Thyroid gland (tissue), 4 donors: ENCODE data around the gene SFTPA1.
"Not testable (repeated sequence)": the region's sequence is repeated elsewhere in the genome, so short reads cannot be mapped to it uniquely, and the experiment has no call there.

Experiments used
- POLR2A ChIP-seq, 2 donors: fragments of 450-650 bp; IDR thresholded peaks; one replicate each; pipeline ENCODE4 v1.6.1; 2017; ENCODE audit warnings: antibody characterized with exemption in 2 of 2, mild to moderate bottlenecking in 2 of 2, moderate library complexity in 1 of 2
- TF ChIP-seq, protein P1 (sequence below), 6 experiments: fragments of 200-600 bp in 3 of 6; fragments of 450-650 bp in 3 of 6; sonication (generic) in 3 of 6; IDR thresholded peaks; one replicate each; pipeline ENCODE4 v1.5.1; 2016 to 2019; ENCODE audit warnings: antibody characterized with exemption in 6 of 6, mild to moderate bottlenecking in 2 of 6, inconsistent platforms in 1 of 6, moderate library complexity in 1 of 6

DNA sequence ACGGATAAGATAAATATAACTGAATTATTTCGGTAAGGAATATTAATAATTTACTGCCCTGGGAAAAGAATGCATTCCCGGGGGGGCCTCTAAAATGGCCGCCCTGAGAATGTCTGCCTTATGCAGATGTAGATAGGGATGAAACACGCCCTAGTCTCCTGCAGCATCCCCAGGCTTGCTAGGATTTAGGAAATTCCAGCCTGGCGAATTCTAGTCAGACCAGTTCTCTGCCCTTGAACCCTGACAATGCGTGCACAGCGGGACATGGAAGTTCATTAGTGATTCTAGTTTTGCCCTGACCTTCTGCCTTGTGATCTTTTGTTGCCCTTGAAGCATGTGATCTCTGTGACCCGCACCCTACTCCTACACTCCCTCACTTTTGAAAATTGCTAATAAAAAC lies 11.1 kb upstream of the SFTPA1 start:
- not testable (repeated sequence) for TF ChIP-seq POLR2A (IDR thresholded peaks at IDR 0.05)
- TF ChIP-seq, protein P1, sequence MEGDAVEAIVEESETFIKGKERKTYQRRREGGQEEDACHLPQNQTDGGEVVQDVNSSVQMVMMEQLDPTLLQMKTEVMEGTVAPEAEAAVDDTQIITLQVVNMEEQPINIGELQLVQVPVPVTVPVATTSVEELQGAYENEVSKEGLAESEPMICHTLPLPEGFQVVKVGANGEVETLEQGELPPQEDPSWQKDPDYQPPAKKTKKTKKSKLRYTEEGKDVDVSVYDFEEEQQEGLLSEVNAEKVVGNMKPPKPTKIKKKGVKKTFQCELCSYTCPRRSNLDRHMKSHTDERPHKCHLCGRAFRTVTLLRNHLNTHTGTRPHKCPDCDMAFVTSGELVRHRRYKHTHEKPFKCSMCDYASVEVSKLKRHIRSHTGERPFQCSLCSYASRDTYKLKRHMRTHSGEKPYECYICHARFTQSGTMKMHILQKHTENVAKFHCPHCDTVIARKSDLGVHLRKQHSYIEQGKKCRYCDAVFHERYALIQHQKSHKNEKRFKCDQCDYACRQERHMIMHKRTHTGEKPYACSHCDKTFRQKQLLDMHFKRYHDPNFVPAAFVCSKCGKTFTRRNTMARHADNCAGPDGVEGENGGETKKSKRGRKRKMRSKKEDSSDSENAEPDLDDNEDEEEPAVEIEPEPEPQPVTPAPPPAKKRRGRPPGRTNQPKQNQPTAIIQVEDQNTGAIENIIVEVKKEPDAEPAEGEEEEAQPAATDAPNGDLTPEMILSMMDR (IDR thresholded peaks at IDR 0.05): not testable (repeated sequence)
